GM21447 (cell line): Measurements from ENCODE around the gene CYB5R2.
A peak's percentile ranks its signal among the peaks of the same experiment; 100 is the strongest.

ENCODE experiments used
- ATAC-seq: cut with Tn5 transposase; IDR thresholded peaks from one replicate; pipeline ENCODE4 v1.9.1; 2021; ENCODE audit not compliant: unreplicated experiment

The CYB5R2 gene

DNA sequence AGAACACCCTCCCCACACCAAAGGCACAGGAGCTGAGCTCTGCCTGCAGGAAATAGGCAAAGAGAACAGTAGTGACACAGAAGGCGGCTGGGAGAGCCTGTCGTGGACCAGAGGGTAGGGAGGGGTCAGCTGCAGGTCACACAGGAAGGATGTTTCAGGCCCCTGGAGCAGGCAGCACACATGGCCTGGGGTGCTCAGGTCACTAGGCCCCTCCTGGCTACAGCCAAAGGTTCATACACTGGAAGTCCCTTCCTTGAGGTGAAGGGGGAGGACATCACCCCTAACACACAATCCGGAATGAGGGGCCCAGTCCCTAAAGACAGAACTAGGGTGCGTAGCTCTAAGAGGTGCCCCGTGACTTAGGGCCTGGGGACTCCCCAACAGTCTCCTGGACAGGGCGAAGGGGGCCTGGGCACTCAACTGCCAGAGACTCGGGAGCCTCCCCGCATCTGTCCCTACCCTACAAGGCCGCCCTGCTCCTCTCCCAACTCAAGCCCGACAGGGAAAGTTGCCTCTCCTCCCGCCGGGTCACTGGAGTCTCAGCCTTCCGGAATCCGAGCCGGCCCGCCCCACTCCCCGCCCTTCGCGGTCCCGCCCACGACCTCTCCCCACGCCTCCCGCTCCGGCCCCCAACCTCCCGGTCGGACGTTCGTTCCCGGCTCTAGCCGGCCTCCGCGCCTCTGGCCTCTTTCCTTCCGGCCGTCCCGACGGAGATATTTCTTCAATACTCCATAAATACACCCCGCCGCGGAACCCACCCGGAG lies at the start of gene CYB5R2:
CYB5R2 (minus strand) TSS at position 541 of the 764 bp plus-strand sequence. CDS start 675 bp downstream, outside the sequence.
- ATAC-seq, result no peak

DNA sequence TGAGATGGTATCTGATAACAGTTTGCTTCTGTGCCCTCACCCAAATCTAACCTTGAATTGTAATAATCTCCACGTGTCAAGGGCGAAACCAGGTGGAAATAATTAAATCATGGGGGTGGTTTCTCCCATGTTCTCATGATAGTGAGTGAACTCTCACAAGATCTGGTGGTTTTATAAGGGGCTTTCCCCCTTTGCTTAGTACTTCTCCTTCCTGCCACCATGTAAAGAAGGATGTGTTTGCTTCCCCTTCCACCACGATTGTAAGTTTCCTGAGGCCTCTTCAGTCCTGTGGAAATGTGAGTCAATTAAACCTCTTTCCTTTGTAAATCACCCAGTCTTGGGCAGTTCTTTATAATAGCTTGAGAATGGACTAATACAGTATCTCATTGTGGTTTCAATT lies 41.5 kb upstream of the CYB5R2 start:
- ATAC-seq, result no peak

DNA sequence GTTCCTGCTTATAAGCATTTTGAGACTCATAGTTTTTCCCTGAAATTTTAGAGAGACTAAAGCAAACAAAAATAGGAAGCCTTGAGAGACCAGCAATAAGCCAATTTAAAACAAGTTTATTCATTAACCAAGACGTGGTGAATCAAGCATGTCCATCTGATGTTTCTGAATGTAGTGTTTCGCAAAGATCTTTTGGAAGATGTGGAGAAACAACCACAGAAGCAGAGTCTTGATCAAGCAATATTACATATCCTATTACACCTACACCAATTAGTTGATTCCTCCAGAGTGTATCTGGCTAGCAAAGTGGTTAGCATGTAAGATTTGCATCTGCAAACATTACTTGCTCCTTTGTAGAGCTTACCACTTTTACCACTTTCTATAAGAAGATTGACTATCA lies 33.1 kb upstream of the CYB5R2 start, which contains the start of gene OVCH2:
OVCH2 (minus strand) TSS at position 101 of the 400 bp plus-strand sequence; CDS start at position 18, 83 bp downstream.
- ATAC-seq, result no peak

DNA sequence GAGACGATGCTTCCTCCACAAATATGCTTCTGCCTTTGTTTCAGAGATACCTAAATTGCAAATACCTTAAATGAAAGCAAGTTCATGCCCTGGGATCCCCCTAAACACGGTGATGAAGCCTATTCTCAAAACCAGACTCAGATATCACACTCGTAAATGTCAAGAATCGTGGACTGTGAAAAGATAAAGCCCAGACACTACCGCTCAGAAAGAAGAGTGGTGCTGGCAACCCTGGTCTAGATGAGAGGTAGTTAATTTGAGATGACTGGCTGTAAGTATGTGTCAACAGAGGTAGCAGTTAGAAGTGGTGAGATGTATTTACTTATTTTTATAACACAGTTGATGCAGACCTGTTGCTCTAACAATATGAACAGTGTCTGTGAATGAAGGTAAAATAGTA lies 30.4 kb upstream of the CYB5R2 start:
- ATAC-seq, result no peak

DNA sequence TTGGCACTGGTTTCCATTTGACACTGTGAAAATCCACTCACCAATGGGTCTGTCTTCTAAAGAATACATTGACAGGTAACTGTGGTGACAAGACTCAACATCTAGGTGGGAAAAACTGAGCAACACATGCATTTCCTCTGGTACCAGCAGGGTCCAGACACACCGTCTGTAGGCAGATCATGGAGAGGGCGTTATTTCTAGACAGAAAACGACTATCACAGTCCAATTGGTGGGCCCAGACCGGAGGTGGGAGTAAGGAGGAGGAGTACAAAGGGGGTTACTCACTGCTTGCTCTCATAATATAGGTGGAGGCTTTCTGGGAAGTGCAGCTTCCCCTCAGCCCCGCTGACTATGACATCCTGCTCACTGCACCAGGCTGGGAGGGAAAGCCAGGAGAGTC lies 23.1 kb upstream of the CYB5R2 start:
- no peak for ATAC-seq

DNA sequence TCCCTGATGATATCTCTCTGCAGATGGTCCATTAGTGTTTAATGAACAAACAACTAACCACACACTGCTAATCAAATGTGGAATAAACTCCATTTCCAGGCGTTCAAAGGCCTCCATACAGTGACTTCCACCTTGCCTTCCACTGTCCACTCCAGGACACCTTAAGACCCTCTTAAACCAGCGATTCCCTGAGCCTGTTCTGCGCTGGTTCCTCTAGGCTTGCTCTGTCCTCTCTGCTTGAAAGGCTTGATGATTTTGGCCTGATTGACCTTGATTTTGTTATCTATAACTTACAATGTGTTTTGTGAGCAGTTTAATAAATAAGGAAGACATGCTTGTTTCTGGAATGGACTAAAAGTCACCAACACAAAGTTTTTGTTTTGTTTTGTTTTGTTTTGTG lies 20.9 kb upstream of the CYB5R2 start:
- ATAC-seq, result no peak

DNA sequence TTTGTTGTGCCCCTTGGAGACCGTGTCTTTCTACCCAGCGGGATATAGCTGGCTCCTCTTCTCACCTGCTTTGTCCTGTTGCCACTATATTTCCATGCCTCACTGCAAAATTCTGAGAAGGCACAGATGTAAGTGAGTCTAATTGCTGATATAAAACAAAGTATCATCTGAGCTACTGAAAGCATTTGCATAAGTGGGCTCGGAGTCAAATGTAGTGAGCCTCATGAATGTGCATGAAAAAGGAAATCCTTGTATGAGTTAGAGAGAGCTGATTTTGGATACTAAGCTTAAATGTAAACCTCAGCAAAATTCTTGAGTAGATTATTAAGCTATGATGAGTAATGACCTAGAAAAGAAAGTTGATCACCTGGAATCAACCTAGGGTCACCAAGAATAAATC lies 19.1 kb upstream of the CYB5R2 start:
- no peak for ATAC-seq

DNA sequence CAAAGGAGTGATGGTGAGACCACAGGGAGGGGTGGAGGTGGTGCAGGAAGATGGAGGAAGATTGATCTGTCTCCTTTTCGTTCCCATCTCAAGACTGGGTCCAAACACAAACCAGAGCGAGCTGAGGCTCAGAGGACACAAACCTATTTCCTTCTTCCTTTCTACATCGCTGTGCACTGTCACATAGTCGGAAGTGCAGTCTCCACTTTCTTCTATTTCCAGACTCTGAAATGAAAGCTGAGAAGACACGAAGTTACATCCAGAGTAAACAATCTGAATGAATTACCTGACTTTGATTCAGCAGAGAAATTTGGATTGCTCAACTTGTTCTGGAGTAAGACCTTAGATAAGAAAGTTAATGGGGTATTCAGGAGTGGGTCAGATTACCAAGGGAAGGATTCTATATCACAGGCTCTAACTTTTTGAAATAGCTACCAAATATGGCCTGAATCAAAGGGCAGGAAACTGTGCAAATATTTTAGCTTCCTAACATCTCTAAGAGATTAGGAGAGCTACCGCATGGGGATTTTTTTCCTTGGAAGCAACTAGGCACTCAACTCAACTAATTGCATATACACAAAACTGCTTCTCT lies 18.6 kb upstream of the CYB5R2 start:
- no peak for ATAC-seq

DNA sequence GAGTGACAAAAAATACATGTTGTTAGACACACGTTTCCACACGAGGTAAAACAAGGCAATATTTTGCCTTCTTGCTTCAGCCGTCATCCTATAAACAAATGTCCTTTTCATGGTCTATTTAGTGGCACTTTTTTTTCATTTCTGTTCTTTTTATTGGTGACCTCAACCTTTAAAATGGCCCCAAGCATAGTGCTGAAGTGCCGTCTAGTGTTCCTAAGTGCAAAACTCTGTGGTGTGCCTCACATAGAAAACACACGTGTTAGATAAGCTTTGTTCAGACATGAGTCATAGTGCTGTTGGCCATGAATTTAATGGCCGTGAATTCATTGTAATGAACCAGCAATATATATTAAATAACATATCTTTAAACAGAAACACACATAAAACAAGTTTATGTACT lies 17.3 kb upstream of the CYB5R2 start:
- no peak for ATAC-seq

DNA sequence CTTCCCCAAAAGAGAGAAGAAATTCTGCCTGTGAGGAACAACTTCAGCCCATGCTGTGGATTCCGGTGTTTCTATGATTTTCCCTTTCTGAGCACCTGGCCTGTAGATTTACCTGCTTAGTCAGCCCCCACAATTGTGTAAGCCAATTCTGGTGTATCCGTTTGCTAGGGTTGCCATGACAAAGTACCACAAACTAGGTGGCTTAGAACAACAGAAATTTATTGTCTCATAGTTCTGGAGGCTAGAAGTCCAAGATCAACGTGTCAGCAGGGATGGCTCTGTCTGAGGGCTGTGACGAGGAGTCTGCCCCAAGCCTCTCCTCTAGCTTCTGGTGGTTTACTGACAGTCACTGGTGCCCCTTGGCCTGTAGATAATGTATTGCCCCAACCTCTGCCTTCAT lies 15.9 kb upstream of the CYB5R2 start:
- no peak for ATAC-seq

DNA sequence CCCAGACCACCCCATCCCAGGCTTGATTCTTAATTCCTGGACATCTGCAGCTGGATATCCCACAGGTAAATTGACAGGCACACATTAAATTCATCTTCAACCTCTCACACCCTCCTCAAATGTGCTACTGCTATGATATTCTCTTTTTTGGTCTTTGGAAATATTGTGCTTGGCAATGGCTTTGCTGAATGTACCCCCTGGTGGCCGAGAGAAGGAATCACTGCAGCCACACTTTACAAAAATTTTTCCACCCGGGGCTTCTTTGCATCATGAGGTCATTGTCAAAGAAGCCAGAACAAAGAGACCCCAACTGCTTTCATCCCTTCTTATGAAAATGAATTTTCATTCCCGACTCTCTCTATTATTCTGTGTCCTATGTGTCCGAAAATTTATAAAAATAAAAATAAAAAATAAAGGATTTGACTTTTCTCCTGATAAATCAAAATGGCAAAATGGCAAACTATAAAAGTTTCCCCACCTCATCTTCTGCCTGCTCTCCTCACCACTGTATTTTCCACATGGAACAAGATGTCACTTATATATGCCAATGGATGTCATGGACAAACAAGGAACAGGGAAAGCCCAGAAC lies 15.0 kb upstream of the CYB5R2 start:
- ATAC-seq, result no peak

DNA sequence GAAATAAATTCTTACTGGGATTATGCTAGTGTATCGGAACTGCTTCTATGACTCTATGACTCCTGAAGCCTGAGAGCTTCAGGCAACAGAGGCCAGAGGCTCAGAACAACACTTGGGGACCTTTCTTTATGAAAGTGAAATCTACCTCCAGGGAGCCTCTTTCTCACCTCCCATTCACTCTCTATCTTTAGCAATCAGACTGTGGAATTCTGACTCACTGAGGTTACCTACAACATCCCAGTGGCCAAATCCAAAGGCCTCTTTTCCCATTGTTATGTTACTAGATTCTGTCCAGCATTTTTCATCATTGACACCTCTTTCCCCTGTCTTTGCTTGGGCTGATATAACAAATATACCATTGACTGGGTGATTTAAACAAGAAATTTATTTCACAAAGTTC lies 14.1 kb upstream of the CYB5R2 start:
- ATAC-seq, result no peak

DNA sequence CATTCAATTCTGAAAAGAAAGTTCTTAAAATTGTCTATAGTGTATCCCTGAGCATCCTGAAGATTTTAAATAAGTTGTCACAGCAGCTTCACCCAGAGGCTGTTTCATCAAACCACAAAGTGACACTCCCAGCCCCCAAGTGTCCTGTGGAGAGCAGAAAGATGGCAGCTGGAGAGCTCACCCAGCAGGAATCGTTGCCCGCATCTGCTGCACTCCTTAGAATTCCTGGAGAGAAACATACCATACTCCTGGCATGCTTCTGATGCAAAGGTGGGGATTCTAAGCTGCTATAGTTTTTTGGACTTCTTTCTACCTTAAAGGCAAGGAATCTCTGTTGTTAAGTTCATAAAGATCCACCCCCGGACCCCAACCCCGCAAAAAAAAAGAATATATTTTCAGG lies 13.5 kb upstream of the CYB5R2 start:
- no peak for ATAC-seq

DNA sequence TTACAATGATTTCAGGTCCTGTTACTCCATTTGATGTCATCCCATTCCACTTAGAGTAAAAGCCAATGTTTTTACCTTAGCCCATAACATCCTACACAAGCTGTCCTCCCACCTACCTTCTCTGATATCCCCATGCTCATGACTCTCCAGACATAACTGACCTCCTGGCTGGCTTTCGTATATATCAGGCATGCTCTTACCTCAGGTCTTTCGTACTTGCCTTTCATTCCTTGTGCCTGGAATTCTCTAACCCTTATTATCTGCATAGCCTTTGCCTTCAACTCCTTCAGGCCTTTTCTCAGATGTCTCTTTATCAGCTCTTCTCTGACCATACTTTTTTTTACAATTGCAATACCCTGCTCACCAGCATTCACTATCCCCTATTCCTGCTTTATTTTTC lies 10.3 kb upstream of the CYB5R2 start:
- no peak for ATAC-seq

DNA sequence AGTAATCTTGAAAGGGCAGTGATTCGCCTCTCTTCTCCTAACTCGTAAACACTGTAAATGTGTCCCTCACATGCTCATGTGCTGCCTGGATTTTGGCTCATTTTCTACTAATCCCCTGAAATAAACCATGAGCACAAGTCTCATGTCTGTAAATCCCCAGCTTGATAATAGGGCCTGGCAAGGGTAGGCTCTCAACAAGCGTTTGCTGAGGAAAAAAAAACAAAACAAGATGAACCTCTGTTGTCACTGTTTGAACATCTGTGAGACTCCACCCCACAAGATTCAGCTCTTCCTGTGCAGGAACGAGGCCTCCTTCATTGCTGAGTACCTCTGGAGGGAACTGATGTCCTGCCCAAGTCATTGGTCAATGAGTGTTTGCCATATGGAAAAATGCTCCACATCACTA lies 4.5 kb upstream of the CYB5R2 start:
- no peak for ATAC-seq

DNA sequence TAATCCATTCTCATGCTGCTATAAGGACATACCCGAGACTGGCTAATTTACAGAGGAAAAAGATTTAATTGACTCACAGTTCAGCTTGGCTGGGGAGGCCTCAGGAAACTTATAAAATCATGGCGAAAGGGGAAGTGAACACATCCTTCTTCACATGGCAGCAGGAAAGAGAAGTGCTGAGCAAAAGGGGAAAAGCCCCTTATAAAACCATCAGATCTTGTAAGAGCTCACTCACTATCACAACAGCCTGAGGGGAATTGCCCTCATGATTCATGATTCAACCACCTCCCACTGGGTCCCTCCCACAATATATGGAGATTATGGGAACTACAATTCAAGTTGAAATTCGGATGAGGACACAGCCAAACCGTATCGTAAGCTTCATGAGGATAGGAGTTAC lies 3.8 kb upstream of the CYB5R2 start:
- no peak for ATAC-seq

DNA sequence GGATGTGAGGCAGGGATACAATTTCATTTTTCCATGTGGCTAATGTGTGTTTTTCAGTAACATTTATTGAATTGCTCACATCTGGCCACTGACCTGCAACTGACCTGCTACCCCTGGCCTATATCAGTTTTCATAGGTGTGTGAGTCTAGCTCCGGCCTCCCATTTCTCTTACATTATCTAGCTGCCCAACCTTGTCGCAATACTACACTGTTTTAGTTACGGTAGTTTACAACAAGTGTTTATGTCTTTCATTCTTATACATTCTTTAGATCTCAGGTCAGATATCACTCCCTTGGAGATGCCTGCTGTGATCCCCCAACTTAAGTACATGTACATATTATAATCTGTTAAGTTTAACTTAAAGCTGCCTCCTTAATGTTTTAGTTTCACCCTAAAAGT lies 2.3 kb upstream of the CYB5R2 start:
- no peak for ATAC-seq

DNA sequence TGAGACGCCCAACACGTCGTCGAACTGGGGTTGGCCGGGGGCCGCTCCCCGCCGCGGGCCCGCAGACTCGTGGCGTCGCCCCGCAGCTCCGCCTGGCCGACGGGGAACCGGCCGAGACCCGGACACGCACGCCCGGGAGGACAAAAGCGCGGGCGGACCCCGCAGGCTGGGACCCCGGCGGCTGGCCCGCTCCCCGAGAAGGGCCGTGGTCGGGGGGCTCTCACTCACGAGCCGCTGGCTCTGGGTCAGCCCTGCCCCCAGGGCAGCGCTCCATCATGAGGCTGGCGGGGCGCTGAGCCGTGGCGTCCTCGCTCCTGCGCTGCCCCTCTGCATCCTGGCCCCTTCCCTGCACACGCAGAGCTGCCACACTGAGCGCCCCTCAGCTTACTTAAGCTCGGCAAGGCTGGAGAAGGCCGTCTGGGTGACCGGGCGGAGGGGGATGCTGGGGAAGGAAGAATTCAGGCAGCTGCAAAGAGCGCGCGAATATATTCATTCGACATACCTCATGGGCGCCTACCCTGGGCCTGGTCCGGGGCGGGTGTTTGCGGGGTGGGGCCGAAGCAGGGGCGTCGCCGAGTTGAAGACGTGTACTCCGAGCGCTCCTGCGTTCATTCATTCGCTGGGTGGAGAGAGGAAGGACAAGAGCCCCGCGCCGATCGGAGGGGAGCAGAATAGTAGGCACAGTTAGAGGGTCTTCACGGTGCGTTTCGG lies 579 bp upstream of the CYB5R2 start:
- no peak for ATAC-seq

DNA sequence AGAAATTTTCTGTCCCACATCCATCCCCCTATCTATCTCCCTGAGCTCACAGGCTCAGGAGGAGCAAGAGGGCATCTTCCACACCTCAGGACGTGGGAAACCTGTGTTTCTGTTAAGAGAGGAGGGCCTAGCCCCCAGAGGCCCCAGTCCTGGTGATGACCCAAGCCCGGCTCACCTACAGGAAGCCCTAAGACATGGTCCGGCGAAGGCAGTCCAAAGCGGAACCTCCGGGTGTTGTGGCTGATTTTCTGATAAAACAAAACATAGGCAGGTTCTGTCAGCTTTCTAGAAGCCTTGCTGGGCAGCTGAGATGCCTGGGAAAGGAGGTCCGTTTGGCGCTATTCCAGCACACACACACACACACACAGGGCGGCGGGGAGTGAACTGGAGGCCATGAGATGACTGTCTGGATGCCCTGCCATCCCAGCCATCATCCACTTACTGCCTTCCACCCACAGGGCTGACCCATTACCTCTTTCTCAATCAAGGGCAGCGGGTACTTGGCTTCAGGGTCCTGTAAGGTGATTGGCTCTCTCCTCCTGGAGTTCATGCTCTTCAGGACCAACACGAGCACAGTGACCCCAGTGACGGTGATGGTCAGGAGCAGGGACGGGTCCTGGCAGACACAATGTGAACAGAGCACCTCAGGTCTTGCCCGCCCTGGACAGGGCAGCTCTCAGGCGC lies 882 bp downstream of the CYB5R2 start:
- ATAC-seq, result peak; percentile 21

DNA sequence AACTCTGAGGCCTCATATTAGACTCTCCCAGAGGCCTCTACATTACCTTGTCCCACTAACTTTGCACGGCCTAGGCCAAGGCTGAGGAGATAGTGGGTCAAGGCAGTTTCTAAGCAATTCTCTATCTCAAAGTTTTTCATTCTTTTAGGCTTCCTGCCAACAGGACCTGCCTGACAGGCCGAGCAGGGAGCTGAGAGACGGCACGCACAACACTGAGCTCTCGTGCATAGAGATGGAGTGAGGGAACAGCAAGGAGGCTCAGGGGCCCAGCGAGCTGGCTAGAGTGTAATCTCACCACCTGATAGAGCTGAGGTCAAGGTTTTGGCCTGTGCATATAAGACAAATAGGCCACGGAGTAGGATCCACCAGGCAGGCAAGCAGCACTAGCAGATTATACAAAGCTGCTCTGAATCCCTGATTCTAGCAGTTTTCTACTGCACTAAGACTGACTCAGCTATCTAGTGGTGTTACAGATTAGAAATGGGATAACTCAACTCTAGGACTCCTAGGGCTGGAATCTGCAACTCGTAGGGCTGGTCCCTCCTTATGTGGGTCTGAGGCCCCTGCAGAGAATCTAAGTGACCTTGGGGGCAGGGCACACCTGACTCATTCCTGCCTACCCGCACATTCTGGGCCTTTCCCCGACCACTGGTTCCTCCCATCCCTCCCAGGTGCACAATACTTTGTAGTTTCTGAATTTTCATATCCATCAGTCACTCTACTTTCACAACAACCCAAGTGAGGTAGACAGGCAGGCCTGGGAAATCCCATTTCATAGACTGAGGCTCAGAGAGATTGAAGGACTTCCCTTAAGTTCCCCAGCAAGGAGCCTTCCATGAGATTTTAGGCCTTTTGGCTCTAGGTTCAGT lies 1.7 kb downstream of the CYB5R2 start:
- peak; percentile 62 for ATAC-seq
